Measurements from ENCODE around the gene OR9K2.
"Not testable (repeated sequence)": the region's sequence is repeated elsewhere in the genome, so short reads cannot be mapped to it uniquely, and the experiment has no call there.

The OR9K2 gene

DNA sequence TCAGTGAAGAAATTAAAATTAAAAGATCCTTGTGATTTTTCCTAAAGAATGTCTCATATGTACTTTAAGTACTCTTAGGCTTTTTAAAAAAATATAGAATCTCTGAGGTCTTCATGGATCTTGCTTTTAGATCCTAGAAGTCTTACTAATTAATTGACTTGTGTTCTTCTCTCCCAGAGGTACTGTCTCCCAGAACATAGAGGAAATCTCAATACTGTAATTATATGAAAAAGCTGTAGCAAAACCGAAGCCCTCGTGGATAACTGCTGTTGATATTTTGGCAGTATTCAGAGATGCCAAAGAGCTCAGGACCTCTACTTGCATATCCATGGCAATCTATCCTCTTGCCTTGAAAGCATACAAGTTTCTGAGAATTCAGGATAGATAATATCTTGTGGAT is at the start of gene OR9K2:
Gene OR9K2, plus strand, starts transcription at position 301 of the 400 bp plus-strand sequence. CDS start 3,429 bp downstream, outside the sequence.
- no peak for DNase-seq

DNA sequence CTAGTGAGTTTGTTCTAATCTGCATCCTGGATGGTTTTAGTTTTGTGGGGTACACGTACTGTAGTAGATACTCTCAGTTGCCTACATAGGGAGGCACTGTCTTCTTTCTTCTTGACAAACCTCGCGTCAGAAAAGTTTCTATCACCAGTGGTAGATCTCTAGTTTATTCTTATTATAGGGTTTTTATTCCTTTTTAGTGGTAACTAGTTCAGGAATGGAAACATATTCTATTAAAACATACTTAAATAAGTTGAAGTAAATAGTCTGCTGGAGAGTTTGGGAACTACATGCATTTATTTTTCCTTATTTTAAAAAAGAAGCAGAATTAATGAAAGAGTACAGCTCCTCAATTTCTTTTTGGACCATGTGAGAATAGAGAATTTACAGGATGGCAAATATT is 33.6 kb upstream of the OR9K2 start:
- no peak for DNase-seq

DNA sequence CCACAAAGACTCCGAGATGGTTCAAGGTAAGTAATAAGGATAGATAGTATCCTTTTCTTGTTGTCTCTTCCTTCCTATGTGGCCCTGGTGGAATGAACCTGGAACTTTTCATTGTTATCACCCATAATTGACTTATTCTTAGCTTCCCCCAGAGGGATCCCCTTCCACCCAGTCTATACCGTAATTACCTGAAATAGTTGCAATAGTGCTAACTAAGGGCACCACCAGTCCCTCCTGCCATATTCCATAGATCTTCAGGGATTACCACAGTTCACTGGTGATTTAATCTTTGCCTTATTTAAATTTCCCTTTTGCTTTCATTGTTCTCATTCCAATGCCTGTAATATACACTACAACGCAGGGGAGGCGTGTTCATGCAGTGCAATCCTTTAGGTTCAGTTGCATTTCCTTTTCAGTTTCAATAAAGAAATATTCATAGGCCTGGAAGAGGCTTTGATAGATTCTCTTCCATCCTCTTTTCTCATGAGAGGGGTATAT is 13.8 kb upstream of the OR9K2 start:
- DNase-seq = no peak

DNA sequence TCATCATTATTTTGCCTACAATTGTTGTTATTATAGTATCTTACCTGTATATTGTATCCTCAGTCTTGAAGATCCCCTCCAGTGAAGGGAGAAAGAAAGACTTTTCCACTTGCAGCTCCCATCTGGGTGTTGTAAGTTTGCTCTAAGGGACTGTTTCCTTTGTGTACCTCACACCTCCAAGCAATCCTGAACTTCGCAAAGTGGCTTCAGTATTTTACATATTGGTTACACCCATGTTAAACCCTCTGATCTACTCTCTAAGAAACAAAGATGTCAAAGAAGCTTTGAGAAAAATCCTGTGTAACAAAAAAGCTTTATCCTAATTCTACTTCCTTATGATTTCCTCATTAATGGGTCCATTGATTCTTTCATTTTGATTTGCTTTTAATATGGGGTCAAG is 10.1 kb upstream of the OR9K2 start:
- DNase-seq = no peak

GRCh38 chr12:55132816-55133215 is 6.6 kb downstream of the OR9K2 start:
- DNase-seq = no peak

- no peak for DNase-seq
Measured at GRCh38 chr12:55142669-55143565, 16.7 kb downstream of the OR9K2 start.

GRCh38 chr12:55143566-55143870 is 17.3 kb downstream of the OR9K2 start:
- no peak for DNase-seq

- not testable (repeated sequence) for DNase-seq
Measured at GRCh38 chr12:55167010-55167640, 40.9 kb downstream of the OR9K2 start.

GRCh38 chr12:55171445-55171844 is 45.2 kb downstream of the OR9K2 start:
- DNase-seq = no peak

DNA sequence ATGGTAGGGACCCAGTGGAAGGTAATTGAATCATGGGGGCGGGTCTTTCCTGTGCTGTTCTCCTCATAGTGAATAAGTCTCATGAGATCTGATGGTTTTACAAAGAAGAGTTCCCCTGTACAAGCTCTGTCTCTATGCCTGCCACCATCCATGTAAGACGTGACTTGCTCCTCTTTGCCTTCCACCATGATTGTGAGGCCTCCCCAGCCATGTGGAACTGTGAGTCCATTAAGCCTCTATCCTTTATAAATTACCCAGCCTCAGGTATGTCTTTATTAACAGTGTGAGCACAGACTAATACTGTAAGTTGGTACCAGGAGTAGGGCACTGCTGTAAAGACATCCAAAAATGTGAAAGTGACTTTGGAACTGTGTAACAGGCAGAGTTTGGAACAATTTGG is 45.6 kb downstream of the OR9K2 start:
- not testable (repeated sequence) for DNase-seq

GRCh38 chr12:55172686-55173085 is 46.5 kb downstream of the OR9K2 start:
- DNase-seq = no peak

- DNase-seq = no peak
Measured at GRCh38 chr12:55173456-55173855, 47.2 kb downstream of the OR9K2 start.

Data from NCI-H2081 treated with DMSO at 0.1 percent for 48 hours (cell line).